Measurements from ENCODE around the gene RPL26. TPM values are rescaled to one million over a fixed set of nuclear protein-coding genes. Genes with fewer than 3 reads are reported as not detected.

The RPL26 gene
- total RNA-seq (1,000 to 10,000 TPM; 2,761 to 2,878 TPM), polyA plus RNA-seq (1,000 to 10,000 TPM; 1,274 to 1,731 TPM)

DNA sequence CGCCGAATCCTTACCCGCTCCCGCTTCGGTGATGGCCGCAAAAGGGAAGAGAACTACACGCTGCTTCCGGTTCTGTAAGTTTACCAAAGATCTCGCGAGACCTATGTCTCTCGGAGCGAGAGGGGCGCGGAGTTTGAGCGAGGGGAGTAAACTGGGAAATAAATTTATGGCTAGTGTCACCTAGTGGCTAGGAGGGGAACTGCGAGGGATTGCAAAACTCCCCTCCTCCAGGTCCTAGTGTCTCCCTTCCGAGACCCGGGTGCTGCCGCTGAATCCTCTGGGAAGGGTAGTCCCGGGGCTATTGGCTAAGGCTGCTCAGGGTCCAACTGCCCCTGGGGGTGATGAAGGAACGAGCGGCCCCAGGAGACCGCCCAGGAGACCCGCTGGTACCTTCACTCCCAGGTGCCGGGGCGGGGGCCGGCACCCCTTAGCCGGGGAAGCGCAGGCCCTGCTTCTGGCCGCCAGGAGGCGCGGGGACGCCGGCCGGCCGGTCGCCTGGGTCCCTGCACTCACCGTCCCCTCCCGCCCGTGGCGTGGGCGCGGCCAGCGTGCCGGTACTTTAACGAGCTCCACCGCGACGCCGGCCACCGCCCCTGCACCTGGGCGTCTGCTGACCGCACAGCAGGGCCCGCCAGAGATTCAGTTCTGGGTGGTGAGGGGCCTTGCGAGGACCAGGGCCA is at the start of gene RPL26:
RPL26 (minus strand) TSS at position 51 of the 680 bp plus-strand sequence. CDS start 883 bp downstream, outside the sequence.
- Mint-ChIP-seq H3K36me3 (peaks cover 38 to 49% of the 10 kb centered on the region in 2 donors), H3K27me3 (no peaks in the 10 kb centered on the region), H3K4me3 (peak within 1 kb of the TSS; percentile 95 to 99 (median 97)), H3K9me3 (peaks cover 0 to 7% (median 0%) of the 10 kb centered on the region in 8 donors), H3K4me1 (peaks cover 36 to 82% (median 54%) of the 10 kb centered on the region in 4 donors), H3K27ac (peak within 1 kb of the TSS; percentile 94 to 97 (median 96))
- no peaks in the 10 kb centered on the region for H3K27me3 ChIP-seq (ENCODE audit: insufficient read depth, low read length)
- H3K27ac ChIP-seq (ENCODE audit: low read depth, low read length): peak within 1 kb of the TSS; percentile 77
- CTCF ChIA-PET (ENCODE audit: partially characterized antibody): interaction anchor here (0.5 to 3.0 kb wide), 13 partner anchors 9 to 403 kb away, joined by 3 to 21 read pairs (median 5); partner anchors contain the start of genes NDEL1 and SLC25A35
- H3K36me3 ChIP-seq (ENCODE audit: insufficient read depth, low read length): peaks cover 37% of the 10 kb centered on the region
- H3K9me3 ChIP-seq (ENCODE audit: control insufficient read depth in 1 of 2, low read length in 2 of 2): no peaks in the 10 kb centered on the region
- H3K4me1 ChIP-seq (ENCODE audit: insufficient read depth, low read length): peaks cover 49% of the 10 kb centered on the region
- DNase-seq: peak; percentile 96 to 98 (median 97)
- POLR2A ChIA-PET (ENCODE audit: partially characterized antibody): interaction anchor here (0.7 to 1.6 kb wide), 11 partner anchors 10 to 363 kb away, joined by 3 to 11 read pairs (median 4); partner anchors contain the start of genes CTC1, MYH10, NDEL1 and RNF222
- H3K4me3 ChIP-seq (ENCODE audit: low read length in 2 of 2): peak within 1 kb of the TSS; percentile 74 to 95
- intact Hi-C loops (cut with micrococcal nuclease): loop anchor here (1.0 to 5.0 kb wide), 7 partner anchors 52 to 615 kb away; partner anchors contain the start of genes ALOXE3, CNTROB and NDEL1

DNA sequence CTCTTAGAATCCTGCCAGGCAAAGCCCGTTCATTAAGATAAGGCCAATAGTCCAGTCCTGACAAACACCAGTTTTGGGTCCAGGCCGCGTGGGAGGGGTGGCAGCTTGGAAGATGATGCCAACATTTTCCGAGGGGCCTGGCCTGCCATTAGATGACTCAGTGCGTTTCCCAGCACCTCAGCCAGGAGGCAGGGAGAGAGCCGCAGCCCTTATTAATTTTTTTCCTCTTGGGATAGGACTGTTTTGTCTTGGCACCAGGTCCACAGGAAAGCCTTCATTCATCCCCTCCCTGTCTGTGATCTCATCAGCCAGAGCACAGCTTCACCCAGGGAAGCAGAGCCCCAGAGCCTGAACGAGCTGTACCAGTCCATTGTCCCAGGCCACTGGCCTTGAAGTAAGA is 48.0 kb upstream of the RPL26 start:
- no peaks in the 10 kb centered on the region for H3K36me3 ChIP-seq (ENCODE audit: insufficient read depth, low read length)
- H3K4me1 ChIP-seq (ENCODE audit: insufficient read depth, low read length): peaks cover 4% of the 10 kb centered on the region
- no peaks in the 10 kb centered on the region for H3K27me3 ChIP-seq (ENCODE audit: insufficient read depth, low read length)
- intact Hi-C loops (cut with micrococcal nuclease): loop anchor here (10.0 kb wide), 1 partner anchor 204 kb away; the partner anchor contains the start of gene MYH10
- Mint-ChIP-seq H3K4me1 (peaks cover 1 to 10% (median 3%) of the 10 kb centered on the region in 4 donors), H3K36me3 (peaks cover 0 to 2% of the 10 kb centered on the region in 2 donors), H3K27me3 (peaks cover 0 to 3% of the 10 kb centered on the region in 2 donors), H3K4me3 (no peak overlapping the region), H3K9me3 (no peaks in the 10 kb centered on the region), H3K27ac (no peak overlapping the region)
- ChIA-PET CTCF (ENCODE audit: partially characterized antibody) (no interaction called here), POLR2A (ENCODE audit: partially characterized antibody) (no interaction called here)
- no peak overlapping the region for H3K4me3 ChIP-seq (ENCODE audit: low read length in 2 of 2)
- no peak overlapping the region for H3K27ac ChIP-seq (ENCODE audit: low read depth, low read length)
- DNase-seq: no peak
- H3K9me3 ChIP-seq (ENCODE audit: control insufficient read depth in 1 of 2, low read length in 2 of 2): no peaks in the 10 kb centered on the region

DNA sequence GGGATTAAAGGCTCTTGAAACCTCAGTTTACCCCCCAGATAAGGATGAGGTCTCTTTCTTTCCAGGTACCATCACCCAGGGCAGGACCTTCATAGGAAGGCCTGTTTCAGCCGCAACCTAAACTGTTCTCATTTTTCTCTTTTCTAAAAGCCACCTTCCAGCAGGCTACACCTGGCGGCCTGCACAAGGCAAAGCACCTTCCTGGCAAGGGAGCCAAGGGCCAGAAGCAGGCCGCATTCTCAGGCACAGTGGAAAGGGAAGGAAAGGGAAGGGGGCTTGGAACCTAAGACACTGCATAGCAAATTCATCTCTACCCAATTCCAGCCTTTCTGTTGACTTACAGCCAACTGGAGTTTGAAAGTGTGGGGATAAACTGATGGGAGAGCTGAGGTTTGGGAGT is 43.8 kb upstream of the RPL26 start:
- intact Hi-C loops (cut with micrococcal nuclease): no loop called here
- ChIA-PET CTCF (ENCODE audit: partially characterized antibody) (interaction anchor here (1.6 kb wide), 1 partner anchor 17 kb away, joined by 4 read pairs; no protein-coding TSS in a partner anchor), POLR2A (ENCODE audit: partially characterized antibody) (no interaction called here)
- H3K4me1 ChIP-seq (ENCODE audit: insufficient read depth, low read length): no peaks in the 10 kb centered on the region
- no peaks in the 10 kb centered on the region for H3K9me3 Mint-ChIP-seq
- H3K4me3 ChIP-seq (ENCODE audit: low read length in 2 of 2): no peak overlapping the region
- no peaks in the 10 kb centered on the region for H3K9me3 ChIP-seq (ENCODE audit: control insufficient read depth in 1 of 2, low read length in 2 of 2)
- no peaks in the 10 kb centered on the region for H3K36me3 Mint-ChIP-seq
- no peaks in the 10 kb centered on the region for H3K4me1 Mint-ChIP-seq
- no peak overlapping the region for H3K4me3 Mint-ChIP-seq
- H3K27me3 Mint-ChIP-seq: peaks cover 3 to 12% of the 10 kb centered on the region in 2 donors
- no peak for DNase-seq
- H3K27ac ChIP-seq (ENCODE audit: low read depth, low read length): no peak overlapping the region
- no peak overlapping the region for H3K27ac Mint-ChIP-seq
- H3K36me3 ChIP-seq (ENCODE audit: insufficient read depth, low read length): no peaks in the 10 kb centered on the region
- no peaks in the 10 kb centered on the region for H3K27me3 ChIP-seq (ENCODE audit: insufficient read depth, low read length)

DNA sequence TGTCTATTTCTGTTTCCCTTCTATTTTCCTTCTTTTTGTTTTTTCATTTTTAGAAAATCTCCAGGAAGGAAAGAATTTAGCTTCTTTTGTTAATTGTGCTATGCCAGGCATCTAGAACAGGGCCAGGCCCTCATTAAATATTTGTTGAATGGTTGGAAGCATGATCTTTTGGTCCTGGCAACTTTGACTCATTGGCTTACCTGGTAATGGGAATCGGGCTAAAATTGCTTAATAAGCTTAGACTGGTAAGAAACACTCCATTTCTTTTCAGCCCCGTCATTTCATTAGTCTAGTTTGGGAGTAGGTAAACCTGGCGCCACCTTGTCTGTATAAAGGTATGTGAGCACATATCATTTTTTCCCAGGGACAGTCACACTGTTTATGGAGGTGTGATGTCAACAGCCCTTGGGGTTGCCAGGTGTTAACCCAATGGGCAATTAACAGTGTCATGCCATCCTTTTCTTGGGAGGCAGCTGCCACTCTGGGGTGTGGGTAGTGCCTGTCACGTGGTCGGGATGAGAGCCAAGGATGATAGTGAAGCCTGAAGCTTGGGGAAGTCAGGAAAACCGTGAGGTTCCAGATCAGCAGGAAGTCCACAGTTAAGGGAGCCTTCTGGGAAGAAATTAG is 43.2 kb upstream of the RPL26 start:
- H3K4me1 ChIP-seq (ENCODE audit: insufficient read depth, low read length): no peaks in the 10 kb centered on the region
- H3K4me3 Mint-ChIP-seq: no peak overlapping the region
- no peaks in the 10 kb centered on the region for H3K36me3 ChIP-seq (ENCODE audit: insufficient read depth, low read length)
- no peak for DNase-seq
- H3K27ac Mint-ChIP-seq: no peak overlapping the region
- no peaks in the 10 kb centered on the region for H3K27me3 ChIP-seq (ENCODE audit: insufficient read depth, low read length)
- ChIA-PET POLR2A (ENCODE audit: partially characterized antibody) (no interaction called here), CTCF (ENCODE audit: partially characterized antibody) (interaction anchor here (1.6 kb wide), 1 partner anchor 16 kb away, joined by 4 read pairs; no protein-coding TSS in a partner anchor)
- no peaks in the 10 kb centered on the region for H3K4me1 Mint-ChIP-seq
- H3K27ac ChIP-seq (ENCODE audit: low read depth, low read length): no peak overlapping the region
- no peak overlapping the region for H3K4me3 ChIP-seq (ENCODE audit: low read length in 2 of 2)
- no peaks in the 10 kb centered on the region for H3K9me3 ChIP-seq (ENCODE audit: control insufficient read depth in 1 of 2, low read length in 2 of 2)
- intact Hi-C loops (cut with micrococcal nuclease): no loop called here
- H3K9me3 Mint-ChIP-seq: no peaks in the 10 kb centered on the region
- no peaks in the 10 kb centered on the region for H3K36me3 Mint-ChIP-seq
- H3K27me3 Mint-ChIP-seq: peaks cover 6 to 12% of the 10 kb centered on the region in 2 donors

DNA sequence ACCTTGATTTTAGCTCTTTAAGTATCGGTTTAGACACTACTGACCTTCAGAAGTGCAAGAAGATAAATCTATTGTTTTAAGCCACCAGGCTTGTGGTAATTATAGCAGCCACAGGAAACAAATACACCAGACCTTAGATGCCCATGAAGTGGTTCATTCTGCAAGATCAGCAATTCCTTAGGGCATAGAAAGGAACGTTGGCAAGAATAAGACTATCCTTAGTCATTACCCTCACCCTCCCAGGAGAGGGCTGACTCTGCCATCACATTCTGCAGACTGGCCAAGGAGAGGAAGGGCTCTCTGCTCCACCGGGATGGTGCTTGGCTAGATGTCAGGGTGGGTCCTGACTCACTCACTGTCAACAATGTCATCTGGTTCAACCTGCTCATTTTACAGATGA is 38.6 kb upstream of the RPL26 start:
- no peaks in the 10 kb centered on the region for H3K36me3 Mint-ChIP-seq
- CTCF ChIA-PET (ENCODE audit: partially characterized antibody): interaction anchor here (1.0 to 2.2 kb wide), 4 partner anchors 10 to 14 kb away, joined by 4 to 9 read pairs (median 7); partner anchors contain the start of gene NDEL1
- POLR2A ChIA-PET (ENCODE audit: partially characterized antibody): interaction anchor here (0.5 kb wide), 1 partner anchor 40 kb away, joined by 3 read pairs; no protein-coding TSS in a partner anchor

DNA sequence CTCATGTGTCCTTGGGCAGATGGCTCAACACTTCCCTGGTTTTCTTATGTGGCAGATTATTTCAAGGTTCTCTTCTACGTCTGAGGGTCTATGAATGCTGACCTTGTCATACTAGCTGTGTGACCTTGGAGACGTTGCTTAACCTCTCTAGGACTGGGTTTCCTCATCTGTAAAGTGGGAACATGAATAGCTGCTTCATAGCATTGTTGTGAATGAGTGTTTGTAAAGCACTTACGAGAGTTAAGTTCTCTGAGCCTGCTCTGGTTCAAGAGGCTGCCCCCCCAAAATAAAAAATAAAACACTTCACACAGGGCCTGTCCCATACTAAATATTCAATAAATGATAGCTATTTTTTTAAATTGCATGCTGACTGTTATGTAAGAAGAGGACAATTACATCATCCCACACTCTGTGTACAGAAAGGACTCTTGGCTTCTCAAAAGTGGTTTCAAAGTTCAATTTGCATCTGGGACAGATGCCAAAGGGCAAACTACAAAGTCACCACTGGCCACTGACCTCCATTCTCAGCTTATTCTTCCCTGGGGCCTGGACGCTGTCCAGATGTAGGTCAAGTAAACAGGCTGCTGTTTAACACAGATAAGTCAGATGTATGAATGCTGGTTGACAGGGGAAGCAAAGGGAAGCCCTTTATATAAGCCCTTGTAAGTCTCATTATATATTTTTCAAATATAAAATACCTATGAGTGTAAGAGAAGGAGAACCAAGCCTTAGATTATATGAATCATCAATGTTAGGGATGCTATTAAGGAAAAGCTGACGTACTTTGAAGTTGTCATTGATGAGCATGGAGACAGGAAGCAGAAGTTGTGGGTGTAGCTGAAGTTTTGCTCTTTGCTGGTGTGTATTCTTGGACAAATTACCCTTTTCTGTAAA is 37.3 kb upstream of the RPL26 start:
- intact Hi-C loops (cut with micrococcal nuclease): no loop called here
- peaks cover 5% of the 10 kb centered on the region for H3K27me3 ChIP-seq (ENCODE audit: insufficient read depth, low read length)
- H3K9me3 ChIP-seq (ENCODE audit: control insufficient read depth in 1 of 2, low read length in 2 of 2): no peaks in the 10 kb centered on the region
- Mint-ChIP-seq H3K4me1 (peaks cover 0 to 2% (median 0%) of the 10 kb centered on the region in 4 donors), H3K27me3 (peaks cover 27 to 30% of the 10 kb centered on the region in 2 donors), H3K27ac (no peak overlapping the region), H3K9me3 (no peaks in the 10 kb centered on the region), H3K36me3 (no peaks in the 10 kb centered on the region), H3K4me3 (no peak overlapping the region)
- H3K4me1 ChIP-seq (ENCODE audit: insufficient read depth, low read length): no peaks in the 10 kb centered on the region
- no peak for DNase-seq
- POLR2A ChIA-PET (ENCODE audit: partially characterized antibody): no interaction called here
- CTCF ChIA-PET (ENCODE audit: partially characterized antibody): interaction anchor here (0.9 to 2.2 kb wide), 6 partner anchors 8 to 325 kb away, joined by 4 to 9 read pairs (median 6); partner anchors contain the start of gene NDEL1
- H3K36me3 ChIP-seq (ENCODE audit: insufficient read depth, low read length): no peaks in the 10 kb centered on the region
- no peak overlapping the region for H3K27ac ChIP-seq (ENCODE audit: low read depth, low read length)
- no peak overlapping the region for H3K4me3 ChIP-seq (ENCODE audit: low read length in 2 of 2)

More for the DNA sequence above, 38.6 kb upstream of the RPL26 start:
- Mint-ChIP-seq H3K4me3 (no peak overlapping the region), H3K4me1 (no peaks in the 10 kb centered on the region), H3K27ac (no peak overlapping the region), H3K9me3 (no peaks in the 10 kb centered on the region), H3K27me3 (peaks cover 22 to 26% of the 10 kb centered on the region in 2 donors)
- Histone ChIP-seq H3K4me3 (ENCODE audit: low read length in 2 of 2) (no peak overlapping the region), H3K27ac (ENCODE audit: low read depth, low read length) (no peak overlapping the region), H3K36me3 (ENCODE audit: insufficient read depth, low read length) (no peaks in the 10 kb centered on the region), H3K27me3 (ENCODE audit: insufficient read depth, low read length) (peaks cover 5% of the 10 kb centered on the region), H3K9me3 (ENCODE audit: control insufficient read depth in 1 of 2, low read length in 2 of 2) (no peaks in the 10 kb centered on the region), H3K4me1 (ENCODE audit: insufficient read depth, low read length) (no peaks in the 10 kb centered on the region)
- DNase-seq: no peak
- intact Hi-C loops (cut with micrococcal nuclease): no loop called here
